ENCODE results near the gene SEMA4D. TPM values are rescaled to one million over a fixed set of nuclear protein-coding genes. Genes with fewer than 3 reads are reported as not detected.

The SEMA4D gene
- total RNA-seq, 4 donors from 2014 or later = 23.6 to 77.0 (median 41.3) TPM

GRCh38 chr9:89466451-89467277 lies 31.2 kb downstream of the SEMA4D start:
- intact Hi-C loops (cut with DNase I; ENCODE audit: low total_unique reads) (no loop called here), in situ Hi-C loops (cut with MboI; ENCODE audit: low sequenced_read_pairs in 4 of 4) (no loop called here)
- H3K36me3 ChIP-seq = no peaks in the 10 kb centered on the region
- no peak overlapping the region for H3K27ac ChIP-seq
- TF ChIP-seq POLR2A (IDR thresholded peaks at IDR 0.05) (no peak), CTCF (IDR thresholded peaks at IDR 0.05 in 4 of 5, conservative IDR thresholded peaks at IDR 0.05 in 1 of 5) (no peak)
- no peaks in the 10 kb centered on the region for H3K27me3 ChIP-seq
- peaks cover 26 to 32% of the 10 kb centered on the region in 2 donors for H3K4me1 ChIP-seq
- peak in 1 of 2 donors; percentile 9 for DNase-seq
- H3K9me3 ChIP-seq = no peaks in the 10 kb centered on the region
- ATAC-seq = no peak
- H3K4me3 ChIP-seq = no peak overlapping the region

GRCh38 chr9:89465726-89466308 lies 32.1 kb downstream of the SEMA4D start:
- in situ Hi-C loops (cut with MboI; ENCODE audit: low sequenced_read_pairs in 4 of 4) (no loop called here), intact Hi-C loops (cut with DNase I; ENCODE audit: low total_unique reads) (no loop called here)
- DNase-seq = peak in 1 of 2 donors; percentile 4
- Histone ChIP-seq H3K4me3 (no peak overlapping the region), H3K4me1 (peaks cover 32% of the 10 kb centered on the region in 2 donors), H3K27me3 (no peaks in the 10 kb centered on the region), H3K27ac (no peak overlapping the region), H3K9me3 (no peaks in the 10 kb centered on the region), H3K36me3 (no peaks in the 10 kb centered on the region)
- ATAC-seq = no peak
- TF ChIP-seq CTCF (IDR thresholded peaks at IDR 0.05 in 4 of 5, conservative IDR thresholded peaks at IDR 0.05 in 1 of 5) (no peak), POLR2A (IDR thresholded peaks at IDR 0.05) (no peak)

- no peak for TF ChIP-seq POLR2A (IDR thresholded peaks at IDR 0.05)
- TF ChIP-seq CTCF (IDR thresholded peaks at IDR 0.05 in 4 of 5, conservative IDR thresholded peaks at IDR 0.05 in 1 of 5) = no peak
- intact Hi-C loops (cut with DNase I; ENCODE audit: low total_unique reads) (no loop called here), in situ Hi-C loops (cut with MboI; ENCODE audit: low sequenced_read_pairs in 4 of 4) (no loop called here)
- Histone ChIP-seq H3K36me3 (no peaks in the 10 kb centered on the region), H3K27ac (no peak overlapping the region), H3K9me3 (no peaks in the 10 kb centered on the region), H3K4me3 (no peak overlapping the region), H3K4me1 (peaks cover 32% of the 10 kb centered on the region in 2 donors), H3K27me3 (no peaks in the 10 kb centered on the region)
- no peak for ATAC-seq
- DNase-seq = peak in 1 of 2 donors; percentile 10
Observed at GRCh38 chr9:89465001-89465451, 32.9 kb downstream of the SEMA4D start.

GRCh38 chr9:89464300-89464901 lies 33.5 kb downstream of the SEMA4D start:
- H3K9me3 ChIP-seq = no peaks in the 10 kb centered on the region

More at GRCh38 chr9:89464300-89464901, 33.5 kb downstream of the SEMA4D start:
- H3K4me1 ChIP-seq = peaks cover 25 to 29% of the 10 kb centered on the region in 2 donors
- intact Hi-C loops (cut with DNase I; ENCODE audit: low total_unique reads) = no loop called here
- in situ Hi-C loops (cut with MboI; ENCODE audit: low sequenced_read_pairs in 4 of 4) = no loop called here
- H3K27me3 ChIP-seq = no peaks in the 10 kb centered on the region
- H3K4me3 ChIP-seq = no peak overlapping the region
- no peaks in the 10 kb centered on the region for H3K36me3 ChIP-seq
- no peak overlapping the region for H3K27ac ChIP-seq
- DNase-seq (no peak), ATAC-seq (no peak)
- TF ChIP-seq POLR2A (IDR thresholded peaks at IDR 0.05) = no peak
- TF ChIP-seq CTCF (IDR thresholded peaks at IDR 0.05 in 4 of 5, conservative IDR thresholded peaks at IDR 0.05 in 1 of 5) = no peak

All from gastrocnemius medialis (tissue), 4 donors.